A673 (cell line): ENCODE measurements around the gene MS4A7. TPM values are rescaled to one million over a fixed set of nuclear protein-coding genes. Genes with fewer than 3 reads are reported as not detected.

Source experiments
- BruUV-seq: library from RNA; stranded (reverse); fragments of 400-500 nt; replicated peaks from 2 replicates; lab custom pipeline; 2021; lab: Mats Ljungman, UMichigan
- CTCF ChIA-PET: fragments of 300-600 bp; sonication (Branson Sonifier 250); formaldehyde crosslinking; loops from one replicate; lab custom pipeline; 2022; ENCODE audit warnings: antibody characterized with exemption; lab: Charles Lee
- POLR2A ChIA-PET: fragments of 300-600 bp; sonication (Branson Sonifier 250); formaldehyde crosslinking; loops from one replicate; lab custom pipeline; 2022; ENCODE audit warnings: antibody characterized with exemption; ENCODE audit not compliant: low non-redundant PET; lab: Charles Lee
- DNase-seq: peaks from one replicate; pipeline ENCODE4 v3.0.0-alpha.2; 2015; ENCODE audit warnings: low spot score
- H3K27ac ChIP-seq: fragments of 200-600 bp; sonication (generic); 2 replicates; pipeline ENCODE4 v1.5.1; 2016; ENCODE audit warnings: mixed run types, low read depth, mild to moderate bottlenecking, mixed read lengths, antibody characterized with exemption, low read length; ENCODE audit not compliant: poor library complexity, severe bottlenecking
- H3K27me3 ChIP-seq: fragments of 200-600 bp; sonication (generic); replicated peaks from 2 replicates; pipeline ENCODE4 v1.6.1; 2017; ENCODE audit warnings: mixed run types, low read depth, mild to moderate bottlenecking, mixed read lengths, antibody characterized with exemption, low read length; ENCODE audit not compliant: insufficient read depth, poor library complexity
- H3K36me3 ChIP-seq: fragments of 200-600 bp; sonication (generic); 2 replicates; pipeline ENCODE4 v1.6.1; 2016; ENCODE audit warnings: mixed run types, mild to moderate bottlenecking, mixed read lengths, antibody characterized with exemption, low read length; ENCODE audit not compliant: insufficient read depth, poor library complexity, severe bottlenecking
- H3K4me1 ChIP-seq: fragments of 200-600 bp; sonication (generic); 2 replicates; pipeline ENCODE4 v1.6.1; 2017; ENCODE audit warnings: mixed run types, mild to moderate bottlenecking, mixed read lengths, antibody characterized with exemption, low read length; ENCODE audit not compliant: insufficient read depth, poor library complexity, severe bottlenecking
- H3K4me3 ChIP-seq: fragments of 200-600 bp; sonication (generic); 2 replicates; pipeline ENCODE4 v1.5.1; 2016; ENCODE audit warnings: low read depth, mixed run types, mild to moderate bottlenecking, mixed read lengths, low read length; ENCODE audit not compliant: poor library complexity, severe bottlenecking
- H3K9me3 ChIP-seq: fragments of 200-600 bp; sonication (generic); 2 replicates; pipeline ENCODE4 v1.6.1; 2016; ENCODE audit warnings: mixed run types, low read depth, mild to moderate bottlenecking, mixed read lengths, antibody characterized with exemption, low read length; ENCODE audit not compliant: poor library complexity, severe bottlenecking
- CTCF ChIP-seq: fragments of 300-800, 200-600 bp; sonication (generic); conservative IDR thresholded peaks from 2 replicates; pipeline ENCODE4 v1.5.1; 2017; ENCODE audit warnings: low read depth, mild to moderate bottlenecking, antibody characterized with exemption, low read length, moderate library complexity, mixed read lengths
- EZH2 ChIP-seq: fragments of 200-600 bp; sonication (generic); IDR thresholded peaks from 2 replicates; pipeline ENCODE4 v1.6.1; 2017; ENCODE audit warnings: borderline replicate concordance, low read depth, mild to moderate bottlenecking, mixed read lengths, antibody characterized with exemption, low read length; ENCODE audit not compliant: poor library complexity, severe bottlenecking
- intact Hi-C: fragments of 100-400 bp; cut with micrococcal nuclease; formaldehyde crosslinking; loops from one replicate; pipeline ENCODE4 v1.10.0; 2022; ENCODE audit not compliant: unreplicated experiment
- total RNA-seq: library from RNA; stranded (reverse); gene quantifications from 2 replicates; pipeline ENCODE4 v1.2.3, GENCODE V29; 2021

The MS4A7 gene
- total RNA-seq, 1 experiment from 2014 or later: not detected

DNA sequence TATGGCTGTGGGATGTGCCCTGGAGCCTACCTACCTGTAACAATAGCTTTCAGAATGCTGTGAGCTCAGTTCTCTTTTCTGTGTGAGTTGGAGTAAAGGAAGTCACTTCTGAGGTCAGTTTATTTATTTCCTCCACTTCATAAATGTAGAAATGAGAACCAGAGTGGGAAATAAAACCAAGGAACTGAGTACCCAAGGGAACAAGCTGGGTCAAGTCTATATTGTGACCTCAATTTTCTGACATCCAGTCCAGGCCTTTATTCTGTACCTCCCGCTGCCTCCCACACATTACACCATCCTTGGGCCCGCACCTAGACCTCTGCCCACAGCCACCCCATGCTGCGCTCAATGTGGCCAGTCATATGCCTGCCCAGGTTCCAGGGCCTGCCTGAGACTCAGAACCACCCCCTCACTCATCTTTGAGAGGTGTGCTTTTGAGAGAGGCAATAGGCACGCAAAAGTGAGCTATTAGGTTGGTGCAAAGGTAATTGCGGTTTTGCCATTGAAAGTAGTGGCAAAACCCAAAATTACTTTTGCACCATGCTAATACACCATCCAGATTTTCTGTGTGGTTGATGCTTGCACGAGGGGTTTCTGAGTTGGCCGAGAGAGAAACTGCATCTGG lies 41.5 kb upstream of the MS4A7 start:
- H3K4me3 ChIP-seq: no peak overlapping the region
- ChIA-PET CTCF (no interaction called here), POLR2A (no interaction called here)
- intact Hi-C loops: no loop called here
- no peaks in the 10 kb centered on the region for H3K36me3 ChIP-seq
- H3K27ac ChIP-seq: no peak overlapping the region
- no peaks in the 10 kb centered on the region for H3K9me3 ChIP-seq
- no peak for TF ChIP-seq CTCF
- TF ChIP-seq EZH2: no peak
- DNase-seq: no peak
- no TSS peak for BruUV-seq
- H3K4me1 ChIP-seq: no peaks in the 10 kb centered on the region
- no peaks in the 10 kb centered on the region for H3K27me3 ChIP-seq

- H3K4me3 ChIP-seq: no peak overlapping the region
- ChIA-PET CTCF (no interaction called here), POLR2A (no interaction called here)
- H3K36me3 ChIP-seq: no peaks in the 10 kb centered on the region
- H3K9me3 ChIP-seq: no peaks in the 10 kb centered on the region
- DNase-seq: no peak
- TF ChIP-seq EZH2 (no peak), CTCF (no peak)
- intact Hi-C loops: no loop called here
- H3K4me1 ChIP-seq: no peaks in the 10 kb centered on the region
- H3K27ac ChIP-seq: no peak overlapping the region
- no TSS peak for BruUV-seq
- H3K27me3 ChIP-seq: no peaks in the 10 kb centered on the region
Measured at GRCh38 chr11:60338053-60338452, 40.3 kb upstream of the MS4A7 start.

DNA sequence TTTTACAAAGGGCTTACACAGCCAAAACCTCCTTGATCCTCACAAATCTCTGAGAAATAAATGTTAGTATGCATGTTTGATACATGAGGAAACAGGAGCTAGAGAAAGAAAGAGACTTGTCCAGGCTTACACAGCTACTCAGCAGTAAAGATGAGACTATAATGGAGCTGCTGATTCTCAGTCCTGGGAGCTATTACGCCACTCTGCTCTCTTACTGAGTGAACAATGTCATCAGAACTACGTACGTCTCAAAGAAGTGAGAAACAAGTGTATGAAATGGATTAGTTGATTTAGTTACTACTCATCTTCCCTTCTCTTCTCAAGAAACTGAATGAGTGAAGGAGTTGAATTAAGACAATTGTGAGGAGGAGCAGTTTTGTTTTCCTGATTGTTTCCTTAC lies 39.0 kb upstream of the MS4A7 start:
- ChIA-PET POLR2A (no interaction called here), CTCF (interaction anchor here (0.6 kb wide), 1 partner anchor 254 kb away, joined by 4 read pairs; no protein-coding TSS in a partner anchor)
- no peak for DNase-seq
- no peak for TF ChIP-seq EZH2
- TF ChIP-seq CTCF: no peak
- Histone ChIP-seq H3K27me3 (no peaks in the 10 kb centered on the region), H3K4me1 (no peaks in the 10 kb centered on the region), H3K36me3 (no peaks in the 10 kb centered on the region), H3K4me3 (no peak overlapping the region), H3K9me3 (no peaks in the 10 kb centered on the region), H3K27ac (no peak overlapping the region)
- no TSS peak for BruUV-seq
- intact Hi-C loops: no loop called here
